Measurements from ENCODE around the gene XPO1. TPM values are rescaled to one million over a fixed set of nuclear protein-coding genes. Genes with fewer than 3 reads are reported as not detected.

Gene XPO1
- total RNA-seq, 6 donors from 2014 or later = 52.2 to 145 (median 81.9) TPM

- no peaks in the 10 kb centered on the region for H3K27me3 ChIP-seq
- no peaks in the 10 kb centered on the region for H3K9me3 ChIP-seq
- no peak for TF ChIP-seq CTCF (IDR thresholded peaks at IDR 0.05)
- no peak for TF ChIP-seq EP300 (IDR thresholded peaks at IDR 0.05)
- no peak for TF ChIP-seq POLR2A (IDR thresholded peaks at IDR 0.05)
- no peak overlapping the region for H3K4me3 ChIP-seq
- no peak for DNase-seq
- H3K36me3 ChIP-seq = peaks cover 5 to 72% (median 33%) of the 10 kb centered on the region in 4 donors
- no peak overlapping the region for H3K27ac ChIP-seq
- H3K4me1 ChIP-seq = peaks cover 0 to 4% (median 1%) of the 10 kb centered on the region in 4 donors
- 97 to 99% methylated on average over 3 of the region's 3 CpGs for WGBS, 2 donors
- no peak for ATAC-seq (ENCODE audit: low FRiP score in 2 of 2)
Measured at GRCh38 chr2:61520261-61520660, 17.9 kb downstream of the XPO1 start.

DNA sequence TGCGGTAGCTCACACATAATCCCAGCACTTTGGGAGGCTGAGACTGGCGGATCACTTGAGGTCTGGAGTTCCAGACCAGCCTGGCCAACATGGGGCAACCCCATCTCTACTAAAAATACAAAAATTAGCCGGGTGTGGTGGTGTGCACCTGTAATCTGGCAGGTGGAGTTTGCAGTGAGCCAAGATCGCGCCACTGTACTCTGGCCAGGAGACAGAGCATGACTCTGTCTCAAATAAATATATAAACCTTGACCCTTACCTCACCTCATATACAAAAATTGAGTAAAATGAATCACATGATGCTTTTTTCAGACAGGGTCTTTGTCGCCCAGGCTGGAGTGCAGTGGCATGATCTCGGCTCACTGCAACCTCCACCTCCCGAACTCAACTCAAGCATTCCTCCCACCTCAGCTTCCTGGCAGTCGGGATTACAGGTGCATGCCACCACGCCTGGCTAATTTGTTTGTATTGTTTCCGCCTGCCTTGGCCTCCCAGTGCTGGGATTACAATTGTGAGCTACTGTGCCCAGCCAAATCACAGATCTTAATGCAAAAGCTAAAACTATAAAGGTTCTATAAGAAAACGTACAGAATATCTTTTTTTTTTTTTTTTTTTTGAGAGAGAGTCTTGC is 25.3 kb downstream of the XPO1 start:
- DNase-seq (no peak), ATAC-seq (ENCODE audit: low FRiP score in 2 of 2) (no peak)
- no peak for TF ChIP-seq EP300 (IDR thresholded peaks at IDR 0.05)
- no peak for TF ChIP-seq CTCF (IDR thresholded peaks at IDR 0.05)
- no peak for TF ChIP-seq POLR2A (IDR thresholded peaks at IDR 0.05)
- no peak for TF ChIP-seq POLR2AphosphoS5 (IDR thresholded peaks at IDR 0.05)
- no peaks in the 10 kb centered on the region for H3K27me3 ChIP-seq
- no peak overlapping the region for H3K4me3 ChIP-seq
- H3K4me1 ChIP-seq = no peaks in the 10 kb centered on the region
- H3K36me3 ChIP-seq = peaks cover 0 to 81% (median 51%) of the 10 kb centered on the region in 4 donors
- no peaks in the 10 kb centered on the region for H3K9me3 ChIP-seq
- WGBS, 2 donors = 85 to 86% methylated on average over 12 of the region's 12 CpGs
- H3K27ac ChIP-seq = no peak overlapping the region

DNA sequence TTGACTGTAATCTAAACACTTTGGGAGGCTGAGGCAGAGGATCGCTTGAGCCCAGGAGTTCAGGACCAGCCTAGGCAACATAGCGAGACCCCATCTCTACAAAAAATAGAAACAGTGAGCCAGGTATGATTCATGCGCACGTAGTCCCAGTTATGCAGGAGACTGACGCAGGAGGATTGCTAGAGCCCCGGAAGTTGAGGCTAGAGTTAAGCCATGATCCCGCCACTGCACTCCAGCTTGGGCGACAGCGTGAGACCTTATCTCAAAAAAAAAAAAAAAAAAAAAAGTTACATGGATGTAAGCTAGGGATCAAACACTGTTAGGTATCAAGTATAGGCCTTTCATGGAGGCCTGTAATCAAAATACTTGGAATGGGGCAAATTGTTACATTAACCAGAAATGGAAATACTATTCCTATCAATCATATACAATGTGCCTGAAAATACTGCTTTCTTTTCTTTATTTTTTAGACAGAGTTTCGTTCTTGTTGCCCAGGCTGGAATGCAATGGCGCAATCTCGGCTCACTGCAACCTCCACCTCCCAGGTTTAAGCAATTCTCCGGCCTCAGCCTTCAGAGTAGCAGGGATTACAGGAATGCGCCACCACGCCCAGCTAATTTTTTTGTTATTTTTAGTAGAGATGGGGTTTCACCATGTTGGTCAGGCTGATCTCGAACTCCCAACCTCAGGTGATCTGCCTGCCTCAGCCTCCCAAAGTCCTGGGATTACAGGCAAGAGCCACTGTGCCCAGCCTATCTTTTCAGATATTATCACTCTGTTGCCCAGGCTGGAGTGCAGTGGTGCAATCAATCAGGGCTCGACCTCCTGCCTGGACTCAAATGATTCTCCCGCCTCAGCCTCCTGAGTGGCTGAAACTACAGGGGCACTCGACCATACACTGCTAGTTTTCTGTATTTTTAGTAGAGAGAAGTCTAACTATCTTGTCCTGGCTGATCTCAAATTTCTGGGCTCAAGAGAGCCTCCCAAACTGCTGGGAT is 27.2 kb downstream of the XPO1 start:
- Histone ChIP-seq H3K27me3 (no peaks in the 10 kb centered on the region), H3K27ac (peak overlapping the region in 1 of 4 donors; percentile 8), H3K9me3 (no peaks in the 10 kb centered on the region), H3K4me3 (no peak overlapping the region), H3K4me1 (no peaks in the 10 kb centered on the region), H3K36me3 (peaks cover 0 to 65% (median 39%) of the 10 kb centered on the region in 4 donors)
- DNase-seq (no peak), ATAC-seq (ENCODE audit: low FRiP score in 2 of 2) (no peak)
- 90 to 92% methylated on average over 19 of the region's 19 CpGs for WGBS, 2 donors
- no peak for TF ChIP-seq POLR2A (IDR thresholded peaks at IDR 0.05)
- TF ChIP-seq EP300 (IDR thresholded peaks at IDR 0.05) = no peak
- no peak for TF ChIP-seq POLR2AphosphoS5 (IDR thresholded peaks at IDR 0.05)
- no peak for TF ChIP-seq CTCF (IDR thresholded peaks at IDR 0.05)

GRCh38 chr2:61504949-61505348 is 33.2 kb downstream of the XPO1 start:
- ATAC-seq (ENCODE audit: low FRiP score in 2 of 2) (no peak), DNase-seq (no peak)
- 92 to 95% methylated on average over 2 of the region's 2 CpGs for WGBS, 2 donors
- no peak overlapping the region for H3K4me3 ChIP-seq
- no peak overlapping the region for H3K27ac ChIP-seq
- H3K27me3 ChIP-seq = no peaks in the 10 kb centered on the region
- H3K36me3 ChIP-seq = peaks cover 0 to 57% (median 15%) of the 10 kb centered on the region in 4 donors
- no peaks in the 10 kb centered on the region for H3K9me3 ChIP-seq
- H3K4me1 ChIP-seq = no peaks in the 10 kb centered on the region
- no peak for TF ChIP-seq POLR2AphosphoS5 (IDR thresholded peaks at IDR 0.05)
- TF ChIP-seq POLR2A (IDR thresholded peaks at IDR 0.05) = no peak
- no peak for TF ChIP-seq EP300 (IDR thresholded peaks at IDR 0.05)

GRCh38 chr2:61499060-61499459 is 39.1 kb downstream of the XPO1 start:
- Histone ChIP-seq H3K27me3 (no peaks in the 10 kb centered on the region), H3K36me3 (peaks cover 12 to 90% (median 44%) of the 10 kb centered on the region in 4 donors), H3K4me1 (peaks cover 0 to 1% (median 0%) of the 10 kb centered on the region in 4 donors), H3K4me3 (no peak overlapping the region), H3K9me3 (no peaks in the 10 kb centered on the region), H3K27ac (no peak overlapping the region)
- TF ChIP-seq POLR2A (IDR thresholded peaks at IDR 0.05) = no peak
- WGBS, 2 donors = 94 to 96% methylated on average over 2 of the region's 2 CpGs
- no peak for ATAC-seq (ENCODE audit: low FRiP score in 2 of 2)
- no peak for DNase-seq

Measured in upper lobe of left lung (tissue), 6 donors.